Trophoblast cell (in vitro differentiated cells and primary cell): ENCODE measurements around the gene FUT8.

ENCODE experiments used
- DNase-seq, 2 donors: peaks; one replicate each; pipeline ENCODE4 v3.0.0-alpha.2; 2016
- H2AFZ ChIP-seq: 2 replicates; pipeline ENCODE4 v1.6.1; 2013; ENCODE audit warnings: low read length, moderate library complexity, mild to moderate bottlenecking; ENCODE audit not compliant: insufficient read depth, poor library complexity
- H2AK5ac ChIP-seq: 2 replicates; pipeline ENCODE4 v1.6.1; 2013; ENCODE audit warnings: mild to moderate bottlenecking, low read length
- H2BK120ac ChIP-seq: 2 replicates; pipeline ENCODE4 v1.6.1; 2013; ENCODE audit warnings: low read length, mild to moderate bottlenecking, moderate library complexity; ENCODE audit not compliant: insufficient read depth, poor library complexity
- H2BK12ac ChIP-seq: 2 replicates; pipeline ENCODE4 v1.6.1; 2013; ENCODE audit warnings: mild to moderate bottlenecking, low read length, moderate library complexity
- H2BK5ac ChIP-seq: 2 replicates; pipeline ENCODE4 v1.6.1; 2013; ENCODE audit warnings: low read length, low read depth, moderate library complexity, mild to moderate bottlenecking; ENCODE audit not compliant: poor library complexity
- H3K14ac ChIP-seq: 2 replicates; pipeline ENCODE4 v1.6.1; 2013; ENCODE audit warnings: mild to moderate bottlenecking, low read length
- H3K18ac ChIP-seq: 2 replicates; pipeline ENCODE4 v1.6.1; 2013; ENCODE audit warnings: mild to moderate bottlenecking, low read length
- H3K23ac ChIP-seq: 2 replicates; pipeline ENCODE4 v1.6.1; 2013; ENCODE audit warnings: low read length
- H3K27ac ChIP-seq: 2 replicates; pipeline ENCODE4 v1.5.1; 2013; ENCODE audit warnings: low read depth, mild to moderate bottlenecking, inconsistent platforms, low read length, moderate library complexity
- H3K27me3 ChIP-seq: 2 replicates; pipeline ENCODE4 v1.6.1; 2013; ENCODE audit warnings: inconsistent platforms, mild to moderate bottlenecking, low read length, moderate library complexity; ENCODE audit not compliant: insufficient read depth
- H3K36me3 ChIP-seq, 2 experiments: 1 replicate in 1 of 2; 2 replicates in 1 of 2; pipeline ENCODE4 v1.6.1; 2013; ENCODE audit warnings: low read length in 2 of 2, mild to moderate bottlenecking in 2 of 2, moderate library complexity in 1 of 2; ENCODE audit not compliant: insufficient read depth in 2 of 2, control insufficient read depth in 1 of 2
- H3K4ac ChIP-seq: 2 replicates; pipeline ENCODE4 v1.6.1; 2013; ENCODE audit warnings: low read depth, mild to moderate bottlenecking, low read length, moderate library complexity
- H3K4me1 ChIP-seq, 2 experiments: 1 replicate in 1 of 2; 2 replicates in 1 of 2; pipeline ENCODE4 v1.6.1; 2013; ENCODE audit warnings: low read length in 2 of 2, mild to moderate bottlenecking in 2 of 2, moderate library complexity in 1 of 2; ENCODE audit not compliant: insufficient read depth in 2 of 2, control insufficient read depth in 1 of 2
- H3K4me2 ChIP-seq: 2 replicates; pipeline ENCODE4 v1.6.1; 2013; ENCODE audit warnings: inconsistent platforms, mild to moderate bottlenecking, low read length, moderate library complexity
- H3K4me3 ChIP-seq: 2 replicates; pipeline ENCODE4 v1.5.1; 2013; ENCODE audit warnings: mild to moderate bottlenecking, low read depth, low read length, inconsistent platforms
- H3K79me1 ChIP-seq: one replicate; pipeline ENCODE4 v1.6.1; 2013; ENCODE audit warnings: low read length
- H3K79me2 ChIP-seq: 2 replicates; pipeline ENCODE4 v1.6.1; 2013; ENCODE audit warnings: low read length, mild to moderate bottlenecking; ENCODE audit not compliant: control insufficient read depth, insufficient read depth, poor library complexity
- H3K9ac ChIP-seq: 2 replicates; pipeline ENCODE4 v1.6.1; 2013; ENCODE audit warnings: mild to moderate bottlenecking, low read length
- H3K9me3 ChIP-seq: 2 replicates; pipeline ENCODE4 v1.6.1; 2013; ENCODE audit warnings: low read depth, mild to moderate bottlenecking, control low read depth, inconsistent platforms, low read length; ENCODE audit not compliant: insufficient read depth
- H4K12ac ChIP-seq: 2 replicates; pipeline ENCODE4 v1.6.1; 2013; ENCODE audit warnings: low read depth, mild to moderate bottlenecking, low read length, moderate library complexity
- H4K8ac ChIP-seq: 2 replicates; pipeline ENCODE4 v1.6.1; 2013; ENCODE audit warnings: low read depth, mild to moderate bottlenecking, low read length, moderate library complexity
- H4K91ac ChIP-seq: one replicate; pipeline ENCODE4 v1.6.1; 2013; ENCODE audit warnings: low read depth, mild to moderate bottlenecking, low read length, moderate library complexity
- WGBS: extraction: QIAGEN DNeasy Blood & Tissue Kit; methylation state at CpG from one replicate; pipeline ENCODE4 v1.1.7; 2013; ENCODE audit warnings: missing lambda C conversion rate; ENCODE audit not compliant: insufficient read length, insufficient coverage; ENCODE audit errors: extremely low coverage; 5-methylcytosine and 5-hydroxymethylcytosine counted together

Gene FUT8

DNA sequence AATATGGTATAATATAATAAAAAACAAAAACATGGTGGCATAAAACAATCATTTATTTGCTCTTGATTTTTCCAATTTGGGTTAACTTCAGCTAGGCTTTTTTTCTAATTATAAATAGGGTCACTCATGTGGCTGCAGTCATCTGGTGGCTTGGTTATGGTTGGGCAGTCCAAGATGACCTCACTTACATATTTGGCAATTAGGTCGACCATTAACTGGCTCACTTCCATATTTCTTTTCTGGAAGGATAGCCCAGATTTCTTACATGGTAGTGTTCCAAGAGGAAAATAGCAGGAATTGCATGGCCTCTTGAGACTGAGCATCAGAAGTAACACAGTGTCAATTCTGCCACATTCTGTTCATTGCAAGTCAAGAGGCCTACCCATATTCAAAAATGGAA lies 153.4 kb downstream of the FUT8 start:
- WGBS = no CpG with 5 or more reads among the region's 1 CpG

DNA sequence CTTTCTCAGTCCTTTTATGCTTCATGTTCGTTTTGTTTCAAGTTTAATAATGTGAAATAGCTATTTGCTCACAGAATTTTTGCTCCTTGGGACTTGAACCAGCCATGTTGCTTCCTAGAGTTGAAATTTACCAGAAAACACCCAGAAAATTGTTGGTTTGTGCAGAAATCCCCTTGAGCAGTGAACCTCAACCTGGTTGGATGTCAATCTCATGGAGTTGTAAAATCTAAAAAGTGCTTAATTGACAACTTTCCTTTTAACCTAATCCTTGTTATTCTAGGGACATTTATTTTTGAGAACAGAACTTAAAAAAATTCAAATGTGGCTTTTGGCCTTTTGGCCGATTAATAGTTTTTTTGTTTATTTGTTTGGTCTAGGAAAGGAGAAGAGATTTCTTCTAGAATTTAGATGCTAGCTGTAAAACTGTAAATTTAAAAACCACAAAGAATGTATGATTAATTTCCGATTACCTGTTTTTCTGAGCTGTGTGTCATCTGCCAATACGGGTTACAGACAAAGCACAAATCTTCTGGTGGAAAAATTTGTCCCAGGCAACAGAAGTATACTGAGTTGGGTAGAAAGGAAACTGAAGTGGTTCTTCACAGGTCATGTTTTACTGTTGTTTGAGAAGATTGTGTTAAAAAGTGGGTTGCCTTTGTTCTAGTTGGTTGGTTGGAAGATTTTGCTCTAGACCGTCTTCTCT lies 154.4 kb downstream of the FUT8 start:
- Histone ChIP-seq H3K4ac (no peak overlapping the region), H3K4me2 (no peak overlapping the region), H2AFZ (no peak overlapping the region), H3K18ac (no peak overlapping the region), H4K8ac (no peak overlapping the region), H3K9me3 (no peaks in the 10 kb centered on the region), H3K4me1 (no peaks in the 10 kb centered on the region), H3K27me3 (no peaks in the 10 kb centered on the region), H3K27ac (no peak overlapping the region), H4K91ac (no peak overlapping the region), H3K79me2 (no peaks in the 10 kb centered on the region), H2BK5ac (no peak overlapping the region), H4K12ac (no peak overlapping the region), H3K14ac (no peak overlapping the region), H3K9ac (no peak overlapping the region), H3K23ac (no peak overlapping the region), H2AK5ac (no peak overlapping the region), H3K36me3 (no peaks in the 10 kb centered on the region), H2BK12ac (no peak overlapping the region), H3K79me1 (no peaks in the 10 kb centered on the region), H2BK120ac (no peak overlapping the region), H3K4me3 (no peak overlapping the region)
- peak in 1 of 2 donors; percentile 14 for DNase-seq
- WGBS = no CpG with 5 or more reads among the region's 5 CpGs

More for the DNA sequence above, 153.4 kb downstream of the FUT8 start:
- Histone ChIP-seq H3K79me1 (no peaks in the 10 kb centered on the region), H3K27me3 (no peaks in the 10 kb centered on the region), H2AFZ (no peak overlapping the region), H3K9me3 (no peaks in the 10 kb centered on the region), H3K9ac (no peak overlapping the region), H2BK120ac (no peak overlapping the region), H3K4ac (no peak overlapping the region), H4K91ac (no peak overlapping the region), H3K27ac (no peak overlapping the region), H4K8ac (no peak overlapping the region), H3K4me2 (no peak overlapping the region), H4K12ac (no peak overlapping the region), H3K4me1 (no peaks in the 10 kb centered on the region), H2BK5ac (no peak overlapping the region), H2BK12ac (no peak overlapping the region), H3K4me3 (no peak overlapping the region), H3K79me2 (no peaks in the 10 kb centered on the region), H3K23ac (no peak overlapping the region), H3K14ac (no peak overlapping the region), H2AK5ac (no peak overlapping the region), H3K18ac (no peak overlapping the region), H3K36me3 (peaks cover 0 to 2% of the 10 kb centered on the region in 2 experiments)
- DNase-seq = no peak

GRCh38 chr14:65574611-65575010 lies 162.1 kb downstream of the FUT8 start:
- no peaks in the 10 kb centered on the region for H3K79me1 ChIP-seq
- no peak overlapping the region for H2BK5ac ChIP-seq
- no peak overlapping the region for H2BK12ac ChIP-seq
- no peaks in the 10 kb centered on the region for H3K27me3 ChIP-seq
- H3K27ac ChIP-seq = no peak overlapping the region
- H2AK5ac ChIP-seq = no peak overlapping the region
- H4K8ac ChIP-seq = no peak overlapping the region
- no peaks in the 10 kb centered on the region for H3K9me3 ChIP-seq
- no CpG with 5 or more reads among the region's 2 CpGs for WGBS
- no peak overlapping the region for H3K18ac ChIP-seq
- H3K23ac ChIP-seq = no peak overlapping the region
- no peak overlapping the region for H3K4ac ChIP-seq
- no peak overlapping the region for H4K12ac ChIP-seq
- H3K9ac ChIP-seq = no peak overlapping the region
- H4K91ac ChIP-seq = no peak overlapping the region
- H2AFZ ChIP-seq = no peak overlapping the region
- H3K79me2 ChIP-seq = no peaks in the 10 kb centered on the region
- no peak for DNase-seq
- H3K4me1 ChIP-seq = no peaks in the 10 kb centered on the region
- no peak overlapping the region for H3K4me3 ChIP-seq
- peaks cover 0 to 4% of the 10 kb centered on the region in 2 experiments for H3K36me3 ChIP-seq
- H3K14ac ChIP-seq = no peak overlapping the region
- H2BK120ac ChIP-seq = no peak overlapping the region
- no peak overlapping the region for H3K4me2 ChIP-seq

DNA sequence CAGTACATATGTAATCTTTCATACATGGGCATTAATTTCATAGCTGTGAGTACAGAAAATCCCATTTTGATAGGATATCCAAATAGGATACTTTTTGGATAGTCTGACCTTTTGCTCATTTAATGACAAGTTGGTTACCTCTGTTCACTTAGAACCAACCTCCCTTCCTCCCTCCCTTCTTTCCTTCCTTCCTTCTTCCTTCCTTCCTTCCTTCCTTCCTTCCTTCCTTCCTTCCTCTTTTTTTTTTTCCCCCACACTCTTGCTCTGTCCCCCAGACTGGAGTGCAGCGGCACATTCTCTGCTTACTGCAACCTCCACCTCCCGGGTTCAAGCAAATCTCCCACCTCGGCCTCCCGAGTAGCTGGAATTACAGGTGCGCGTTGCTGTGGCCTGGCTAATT lies 162.9 kb downstream of the FUT8 start:
- no peak overlapping the region for H2AK5ac ChIP-seq
- H3K9me3 ChIP-seq = no peaks in the 10 kb centered on the region
- WGBS = no CpG with 5 or more reads among the region's 6 CpGs
- H3K4ac ChIP-seq = no peak overlapping the region
- no peak overlapping the region for H2AFZ ChIP-seq
- no peaks in the 10 kb centered on the region for H3K79me2 ChIP-seq
- H3K23ac ChIP-seq = no peak overlapping the region
- no peak overlapping the region for H2BK12ac ChIP-seq
- no peak overlapping the region for H3K27ac ChIP-seq
- no peak overlapping the region for H2BK120ac ChIP-seq
- no peak overlapping the region for H3K9ac ChIP-seq
- no peak overlapping the region for H3K14ac ChIP-seq
- no peak overlapping the region for H4K8ac ChIP-seq
- H3K79me1 ChIP-seq = no peaks in the 10 kb centered on the region
- no peak overlapping the region for H3K18ac ChIP-seq
- no peak overlapping the region for H3K4me3 ChIP-seq
- no peak overlapping the region for H4K12ac ChIP-seq
- H3K36me3 ChIP-seq = peaks cover 0 to 4% of the 10 kb centered on the region in 2 experiments
- no peak overlapping the region for H4K91ac ChIP-seq
- no peaks in the 10 kb centered on the region for H3K27me3 ChIP-seq
- H2BK5ac ChIP-seq = no peak overlapping the region
- no peaks in the 10 kb centered on the region for H3K4me1 ChIP-seq
- no peak for DNase-seq
- H3K4me2 ChIP-seq = no peak overlapping the region
